Cardiac septum (tissue), 1 donor: ENCODE measurements around the gene ARHGAP22. TPM values are rescaled to one million over a fixed set of nuclear protein-coding genes. Genes with fewer than 3 reads are reported as not detected.

ENCODE experiments used
- DNase-seq: peaks from one replicate; pipeline ENCODE4 v3.0.0-alpha.2; 2020; ENCODE audit warnings: low spot score
- intact Hi-C: fragments of 100-400 bp; cut with DNase I; formaldehyde crosslinking; loops from one replicate; pipeline ENCODE4 v1.14.0; 2022
- total RNA-seq: library from RNA; stranded (reverse); fragmentation: NEBNext Ultra II Directional; extraction: Animal tissue kit (Norgen Biotek cat#: 25700); gene quantifications from one replicate; pipeline ENCODE4 v1.2.1, GENCODE V29; 2021
- donor health status: DM: no; HTN: no; CAD: no.

The ARHGAP22 gene
- total RNA-seq, 1 donor from 2014 or later: 4.4 TPM

GRCh38 chr10:48464871-48465736 is 139.8 kb downstream of the ARHGAP22 start:
- peak; percentile 88 for DNase-seq

GRCh38 chr10:48464121-48464870 is 140.6 kb downstream of the ARHGAP22 start:
- DNase-seq: peak; percentile 74
- intact Hi-C loops: no loop called here

More at GRCh38 chr10:48464871-48465736, 139.8 kb downstream of the ARHGAP22 start:
- intact Hi-C loops: loop anchor here (5.0 kb wide), 1 partner anchor 57 kb away; no protein-coding TSS in a partner anchor

GRCh38 chr10:48463318-48464003 is 141.4 kb downstream of the ARHGAP22 start:
- peak; percentile 63 for DNase-seq
- intact Hi-C loops: no loop called here

- intact Hi-C loops: no loop called here
- DNase-seq: peak; percentile 63
Observed at GRCh38 chr10:48462482-48463020, 142.3 kb downstream of the ARHGAP22 start.

- intact Hi-C loops: no loop called here
- DNase-seq: peak; percentile 63
Observed at GRCh38 chr10:48461623-48462481, 143.0 kb downstream of the ARHGAP22 start.

- intact Hi-C loops: no loop called here
- no peak for DNase-seq
Observed at GRCh38 chr10:48460182-48460581, 144.7 kb downstream of the ARHGAP22 start.

- peak; percentile 72 for DNase-seq
- intact Hi-C loops: no loop called here
Observed at GRCh38 chr10:48459270-48460150, 145.4 kb downstream of the ARHGAP22 start.

- intact Hi-C loops: no loop called here
- DNase-seq: no peak
Observed at GRCh38 chr10:48458662-48459048, 146.2 kb downstream of the ARHGAP22 start.

- DNase-seq: peak; percentile 61
- intact Hi-C loops: no loop called here
Observed at GRCh38 chr10:48457949-48458661, 146.8 kb downstream of the ARHGAP22 start.

GRCh38 chr10:48456808-48457761 is 147.8 kb downstream of the ARHGAP22 start:
- intact Hi-C loops: no loop called here
- peak; percentile 76 for DNase-seq

GRCh38 chr10:48456361-48456804 is 148.5 kb downstream of the ARHGAP22 start:
- peak; percentile 82 for DNase-seq
- intact Hi-C loops: no loop called here

GRCh38 chr10:48455392-48456151 is 149.3 kb downstream of the ARHGAP22 start:
- intact Hi-C loops: no loop called here
- DNase-seq: peak; percentile 76

- intact Hi-C loops: no loop called here
- DNase-seq: peak; percentile 72
Observed at GRCh38 chr10:48455055-48455391, 149.8 kb downstream of the ARHGAP22 start.

- intact Hi-C loops: no loop called here
- DNase-seq: peak; percentile 74
Observed at GRCh38 chr10:48454302-48455054, 150.4 kb downstream of the ARHGAP22 start.
